Sciatic nerve (tissue), 2 donors: ENCODE measurements around the gene STT3A. TPM values are rescaled to one million over a fixed set of nuclear protein-coding genes. Genes with fewer than 3 reads are reported as not detected.

Source experiments
- ATAC-seq: fragments of 200-7000 bp; cut with Tn5 transposase; one replicate; pipeline ENCODE4 v1.9.1; 2020; ENCODE audit warnings: mild to moderate bottlenecking, moderate library complexity
- DNase-seq: peaks from one replicate; pipeline ENCODE4 v3.0.0-alpha.2; 2020; ENCODE audit warnings: low spot score
- intact Hi-C: fragments of 100-400 bp; cut with DNase I; formaldehyde crosslinking; loops from one replicate; pipeline ENCODE4 v1.14.2; 2022
- total RNA-seq: library from RNA; stranded (reverse); fragmentation: NEBNext Ultra II Directional; extraction: Animal tissue kit (Norgen Biotek cat#: 25700); gene quantifications from one replicate; pipeline ENCODE4 v1.2.1, GENCODE V29; 2021
- donor health status: DM: no; HTN: no; CAD: no.
- donor health status: DM: no; HTN: no; CAD: no.

Gene STT3A
- total RNA-seq, 1 donor from 2014 or later = 100 TPM

- no peak for ATAC-seq
- intact Hi-C loops = no loop called here
- DNase-seq = no peak
Observed at GRCh38 chr11:125637840-125638239, 45.2 kb downstream of the STT3A start.

GRCh38 chr11:125638315-125638714 is 45.7 kb downstream of the STT3A start:
- DNase-seq (no peak), ATAC-seq (no peak)
- intact Hi-C loops = no loop called here

GRCh38 chr11:125645871-125646270 is 53.2 kb downstream of the STT3A start:
- intact Hi-C loops = no loop called here
- no peak for DNase-seq
- no peak for ATAC-seq

- no peak for ATAC-seq
- intact Hi-C loops = no loop called here
- DNase-seq = no peak
Observed at GRCh38 chr11:125649465-125650166, 57.0 kb downstream of the STT3A start.

- intact Hi-C loops = no loop called here
- no peak for DNase-seq
- ATAC-seq = no peak
Observed at GRCh38 chr11:125662689-125663088, 70.0 kb downstream of the STT3A start.

- intact Hi-C loops = no loop called here
- ATAC-seq = no peak
- DNase-seq = no peak
Observed at GRCh38 chr11:125663910-125664309, 71.3 kb downstream of the STT3A start.

- DNase-seq (no peak), ATAC-seq (no peak)
- intact Hi-C loops = no loop called here
Observed at GRCh38 chr11:125667151-125667550, 74.5 kb downstream of the STT3A start.

GRCh38 chr11:125670172-125670571 is 77.5 kb downstream of the STT3A start:
- DNase-seq = no peak
- intact Hi-C loops = no loop called here
- ATAC-seq = no peak

- intact Hi-C loops = no loop called here
- DNase-seq (no peak), ATAC-seq (no peak)
Observed at GRCh38 chr11:125671561-125671960, 78.9 kb downstream of the STT3A start.

Other genes starting within 250 kb of the STT3A start
- gene FEZ1, start 96.6 kb upstream of the STT3A start, total RNA-seq = 151 TPM
- gene EI24, start 23.4 kb upstream of the STT3A start, total RNA-seq = 47.1 TPM
- gene CHEK1, start 32.3 kb downstream of the STT3A start, total RNA-seq = 1.7 TPM
- gene ACRV1, start 88.0 kb downstream of the STT3A start, total RNA-seq = not detected
- not detected for gene PATE1, start 153.4 kb downstream of the STT3A start, total RNA-seq
- not detected for gene PATE2, start 186.0 kb downstream of the STT3A start, total RNA-seq
- not detected for gene PATE3, start 195.3 kb downstream of the STT3A start, total RNA-seq
- not detected for gene PATE4, start 240.5 kb downstream of the STT3A start, total RNA-seq